ENCODE measurements around the gene IFITM10.

- TF ChIP-seq EZH2phosphoT487 (IDR thresholded peaks at IDR 0.05; ENCODE audit: insufficient read depth, low read depth) (no peak), EZH2 (IDR thresholded peaks at IDR 0.05; ENCODE audit: insufficient read depth, poor library complexity, severe bottlenecking) (no peak)
These were observed 722 bp downstream of the IFITM10 start for GRCh38 chr11:1749395-1750351.

Measured in GM23248 (cell line).